ENCODE results near the gene MAD2L1.

- TF ChIP-seq CTCF (IDR thresholded peaks at IDR 0.05) (no peak), POLR2A (IDR thresholded peaks at IDR 0.05) (no peak)
Measured at GRCh38 chr4:120055795-120056194, 10.9 kb downstream of the MAD2L1 start.

Data from esophagus squamous epithelium (tissue), 4 donors.